GM19397 (cell line): Measurements from ENCODE around the gene NEK1.
"Not testable (repeated sequence)": the region's sequence is repeated elsewhere in the genome, so short reads cannot be mapped to it uniquely, and the experiment has no call there.

ENCODE experiments used
- ATAC-seq: cut with Tn5 transposase; IDR thresholded peaks from one replicate; pipeline ENCODE4 v1.9.1; 2021; ENCODE audit warnings: mild to moderate bottlenecking, moderate library complexity; ENCODE audit not compliant: unreplicated experiment

The NEK1 gene

GRCh38 chr4:169626331-169627282 lies 14.2 kb upstream of the NEK1 start:
- ATAC-seq: no peak

GRCh38 chr4:169625886-169626285 lies 13.5 kb upstream of the NEK1 start:
- no peak for ATAC-seq

- ATAC-seq: not testable (repeated sequence)
These were observed 11.6 kb upstream of the NEK1 start for GRCh38 chr4:169624012-169624411.

GRCh38 chr4:169622566-169622965 lies 10.2 kb upstream of the NEK1 start:
- no peak for ATAC-seq

- no peak for ATAC-seq
These were observed 9.5 kb upstream of the NEK1 start for GRCh38 chr4:169621731-169622492.

GRCh38 chr4:169620880-169621248 lies 8.5 kb upstream of the NEK1 start:
- no peak for ATAC-seq

DNA sequence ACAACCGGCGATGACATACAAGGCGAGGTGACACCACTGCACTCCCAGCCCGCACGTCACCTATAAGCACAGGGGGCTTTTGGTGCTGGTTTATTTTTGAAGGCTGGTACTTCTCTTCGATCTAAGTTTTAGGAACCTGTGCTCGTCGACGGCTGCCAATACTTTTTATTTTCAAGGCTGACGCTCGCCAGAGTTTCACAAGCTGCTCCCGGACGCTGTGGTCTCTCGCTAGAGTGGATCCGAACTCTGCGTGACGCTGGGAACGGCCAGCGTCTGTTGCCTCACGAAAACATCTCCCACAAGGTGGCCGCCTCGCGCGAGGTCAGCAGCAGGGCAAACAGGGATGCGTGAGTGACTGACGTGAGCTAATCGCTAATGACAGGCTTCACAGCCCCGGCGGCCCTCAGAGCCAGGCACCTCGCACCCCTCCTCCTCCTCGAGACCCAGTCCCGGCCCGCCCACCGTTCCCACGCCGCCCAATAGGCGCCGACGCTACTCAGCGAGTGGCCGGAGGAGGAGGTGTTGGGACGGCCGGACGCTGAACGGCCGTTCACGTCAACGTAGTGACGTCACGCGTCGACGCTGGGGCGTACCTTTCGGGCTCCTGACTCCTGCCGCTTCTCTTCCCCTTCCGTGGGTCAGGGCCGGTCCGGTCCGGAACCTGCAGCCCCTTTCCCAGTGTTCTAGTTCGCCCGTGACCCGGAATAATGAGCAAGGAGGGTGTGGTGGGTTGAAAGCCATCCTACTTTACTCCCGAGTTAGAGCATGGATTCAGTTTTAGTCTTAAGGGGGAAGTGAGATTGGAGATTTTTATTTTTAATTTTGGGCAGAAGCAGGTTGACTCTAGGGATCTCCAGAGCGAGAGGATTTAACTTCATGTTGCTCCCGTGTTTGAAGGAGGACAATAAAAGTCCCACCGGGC lies 7.8 kb upstream of the NEK1 start, which contains the start of gene CLCN3:
TSS of gene CLCN3 (plus strand) at position 621 of the 922 bp plus-strand sequence. CDS start 15,351 bp downstream, outside the sequence.
- ATAC-seq: peak; percentile 98

- peak; percentile 33 for ATAC-seq
These were observed 7.2 kb upstream of the NEK1 start for GRCh38 chr4:169619518-169619957.

DNA sequence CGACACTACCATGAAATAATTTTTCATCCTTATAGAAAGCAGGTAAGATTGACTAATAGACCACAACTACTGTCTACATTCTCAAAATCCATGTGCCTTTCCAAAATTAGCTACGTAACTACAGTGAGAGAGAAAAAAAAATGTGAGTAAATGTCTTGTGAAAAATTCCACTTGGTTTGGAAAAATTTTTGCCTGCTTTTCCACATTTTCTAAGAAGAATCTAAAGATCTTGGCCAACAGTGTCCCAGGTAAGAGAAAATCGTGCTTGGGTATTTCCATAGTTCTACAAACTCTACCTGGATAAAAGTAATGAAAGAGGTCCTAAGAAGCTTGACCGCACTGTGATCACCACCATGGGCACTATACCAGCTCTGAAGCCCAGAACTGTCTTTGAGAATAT lies 6.6 kb upstream of the NEK1 start:
- ATAC-seq: no peak

DNA sequence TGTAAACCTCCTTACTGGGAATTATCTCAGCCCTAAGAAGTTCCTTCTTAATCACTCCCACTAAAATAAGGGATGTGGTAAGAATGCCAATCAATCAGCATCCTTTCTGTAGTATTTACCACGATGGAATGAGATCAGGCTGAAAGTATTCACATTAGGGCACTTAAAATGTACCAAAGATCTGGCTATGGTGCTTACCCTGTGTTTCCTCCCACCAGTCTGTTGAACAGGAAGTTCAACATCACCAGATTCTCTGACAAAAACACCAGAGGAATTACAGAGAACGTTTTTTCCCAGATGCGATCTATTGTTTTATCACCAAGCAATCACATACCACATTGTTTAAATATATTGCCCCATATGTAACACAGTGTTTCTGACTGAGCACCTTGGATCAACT lies 5.9 kb upstream of the NEK1 start:
- no peak for ATAC-seq

- no peak for ATAC-seq
These were observed 4.9 kb upstream of the NEK1 start for GRCh38 chr4:169617306-169617705.

DNA sequence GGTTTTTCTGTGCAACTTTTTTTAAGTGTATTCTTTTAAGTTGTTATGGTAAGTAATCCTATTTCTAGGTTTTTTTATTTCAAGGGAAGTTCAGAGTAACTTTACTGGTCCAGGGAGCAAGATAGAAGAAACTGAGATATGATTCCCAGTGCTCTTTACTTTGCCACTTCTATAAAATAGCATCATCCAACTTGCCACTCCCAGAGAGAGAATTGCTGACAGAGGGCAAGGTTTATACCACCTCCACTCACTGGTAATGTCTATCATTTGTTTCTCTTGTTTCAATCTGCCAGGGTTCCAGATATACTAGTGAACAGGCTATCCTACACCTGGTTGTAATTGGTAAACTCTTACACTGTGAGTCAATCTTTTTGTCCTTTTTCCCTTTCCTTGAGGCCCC lies 4.5 kb upstream of the NEK1 start:
- no peak for ATAC-seq

GRCh38 chr4:169615467-169616106 lies 3.2 kb upstream of the NEK1 start:
- ATAC-seq: no peak

GRCh38 chr4:169612871-169613859 lies 782 bp upstream of the NEK1 start:
- peak; percentile 31 for ATAC-seq

DNA sequence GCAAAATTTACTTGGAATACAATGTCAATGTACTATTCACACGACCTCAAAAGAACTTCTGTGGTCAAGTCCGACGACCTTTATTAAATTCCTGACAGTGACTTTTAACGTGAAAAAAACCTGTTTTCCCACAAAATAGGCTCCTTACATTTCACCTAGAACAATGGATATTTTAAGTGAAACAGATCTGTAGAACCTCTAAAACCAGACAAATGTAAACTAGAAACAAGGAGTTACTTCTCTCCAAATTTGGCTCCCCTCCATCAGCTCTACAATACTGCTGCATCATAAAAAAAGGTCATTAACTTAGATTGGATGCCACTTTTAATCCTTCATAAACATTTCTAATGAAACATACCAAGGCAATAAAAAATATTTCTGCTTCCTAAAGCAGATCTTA lies 1.2 kb downstream of the NEK1 start:
- ATAC-seq: no peak

DNA sequence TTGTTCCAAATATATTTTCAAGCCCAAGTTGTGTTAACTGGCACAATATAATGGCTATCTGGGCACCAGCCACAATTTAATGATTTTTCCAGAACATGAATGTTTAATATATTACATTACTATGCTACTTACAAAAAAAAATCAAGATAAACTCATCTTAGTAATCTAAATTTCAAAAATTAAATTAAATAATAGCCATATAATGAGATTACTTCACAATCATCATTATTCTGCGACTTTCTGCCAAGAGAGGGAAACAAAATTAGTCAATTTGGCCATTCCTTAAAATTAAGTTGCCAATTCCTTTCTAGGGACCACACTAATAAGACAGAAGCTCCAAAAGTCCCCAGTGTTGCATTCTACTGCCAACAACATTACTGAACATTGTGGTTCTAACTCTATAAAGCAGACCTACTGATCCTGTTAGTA lies 7.5 kb downstream of the NEK1 start:
- ATAC-seq: no peak

DNA sequence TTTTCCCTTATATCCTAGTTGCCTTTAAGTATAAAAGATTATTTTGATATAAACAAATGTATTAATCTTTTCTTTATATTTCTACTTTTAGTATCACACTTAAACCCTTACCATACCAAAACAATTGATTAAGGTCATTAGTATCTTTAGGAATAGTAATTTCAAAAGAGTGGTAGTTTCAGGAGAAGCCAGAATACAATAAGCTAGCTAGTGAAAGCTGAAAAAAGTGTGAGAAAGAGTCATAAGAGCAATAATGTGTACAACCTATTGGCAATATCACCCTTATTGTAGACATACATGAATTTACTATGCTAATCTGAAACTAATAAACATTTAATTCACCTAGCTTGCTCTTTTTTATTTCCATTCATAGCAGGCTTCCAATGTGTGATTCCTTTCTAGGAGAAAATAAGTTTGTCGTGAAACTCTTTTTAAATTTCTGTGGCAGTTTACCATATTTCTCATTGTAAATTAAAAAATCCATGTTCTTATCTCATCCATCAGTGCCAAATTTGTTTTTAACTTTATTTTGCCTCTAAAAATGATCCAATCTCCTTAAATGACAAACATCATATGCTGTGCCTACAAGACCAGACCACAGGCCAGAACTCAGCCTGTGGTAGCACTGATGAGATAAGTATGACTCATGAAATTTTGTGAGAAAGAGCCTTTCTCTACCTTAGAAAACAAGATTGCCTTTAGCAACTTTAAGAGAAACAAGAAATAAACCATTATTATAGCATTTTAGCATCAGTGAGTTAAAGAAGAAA lies 8.1 kb downstream of the NEK1 start:
- no peak for ATAC-seq

GRCh38 chr4:169603312-169603711 lies 9.1 kb downstream of the NEK1 start:
- no peak for ATAC-seq
